Fibroblast of lung (primary cell): ENCODE measurements around the gene DLEU7. TPM values are rescaled to one million over a fixed set of nuclear protein-coding genes. Genes with fewer than 3 reads are reported as not detected.

Experiments used
- DNase-seq, 2 donors: peaks; one replicate each; pipeline versions ENCODE4 v3.0.0 to v3.0.0-alpha.2; 2010; ENCODE audit warnings: low read depth in 2 of 2
- H2AFZ ChIP-seq: 2 replicates; pipeline ENCODE4 v1.5.1; 2012; ENCODE audit warnings: low read length, control low read depth, inconsistent platforms
- H3K27ac ChIP-seq: 2 replicates; pipeline ENCODE4 v1.5.1; 2011; ENCODE audit warnings: low read length, control low read depth; ENCODE audit not compliant: insufficient read depth
- H3K27me3 ChIP-seq: 2 replicates; pipeline ENCODE4 v1.5.1; 2011; ENCODE audit warnings: mild to moderate bottlenecking, low read length; ENCODE audit not compliant: control insufficient read depth, insufficient read depth
- H3K36me3 ChIP-seq: 2 replicates; pipeline ENCODE4 v1.5.1; 2011; ENCODE audit warnings: low read length; ENCODE audit not compliant: control insufficient read depth, insufficient read depth
- H3K4me1 ChIP-seq: 2 replicates; pipeline ENCODE4 v1.5.1; 2011; ENCODE audit warnings: low read length; ENCODE audit not compliant: control insufficient read depth, insufficient read depth; ENCODE audit errors: extremely low read depth
- H3K4me2 ChIP-seq: 2 replicates; pipeline ENCODE4 v1.5.1; 2011; ENCODE audit warnings: low read length, control low read depth; ENCODE audit not compliant: insufficient read depth; ENCODE audit errors: extremely low read depth
- H3K4me3 ChIP-seq, 4 experiments: fragments of 200-600 bp in 1 of 4; sonication (generic) in 1 of 4; replicated peaks in 1 of 4; 2 replicates each; pipeline ENCODE4 v1.5.1; 2011 to 2016; ENCODE audit warnings: low read length in 4 of 4, low read depth in 3 of 4, mild to moderate bottlenecking in 3 of 4, control low read depth in 2 of 4, inconsistent platforms in 1 of 4, mixed read lengths in 1 of 4; ENCODE audit not compliant: insufficient read depth in 1 of 4; ENCODE audit errors: control extremely low read depth in 1 of 4
- H3K79me2 ChIP-seq: 2 replicates; pipeline ENCODE4 v1.5.1; 2012; ENCODE audit warnings: mild to moderate bottlenecking, low read length, inconsistent platforms; ENCODE audit not compliant: control insufficient read depth, insufficient read depth
- H3K9ac ChIP-seq: 2 replicates; pipeline ENCODE4 v1.5.1; 2011; ENCODE audit warnings: mild to moderate bottlenecking, low read length, control low read depth; ENCODE audit not compliant: insufficient read depth
- H3K9me3 ChIP-seq: 2 replicates; pipeline ENCODE4 v1.5.1; 2012; ENCODE audit warnings: low read depth, low read length; ENCODE audit not compliant: control insufficient read depth, insufficient read depth
- H4K20me1 ChIP-seq: 2 replicates; pipeline ENCODE4 v1.5.1; 2011; ENCODE audit warnings: low read length; ENCODE audit not compliant: control insufficient read depth, insufficient read depth; ENCODE audit errors: extremely low read depth
- CTCF ChIP-seq, 2 donors: IDR thresholded peaks in 1 of 2; conservative IDR thresholded peaks in 1 of 2; 1 replicate in 1 of 2; 2 replicates in 1 of 2; pipeline ENCODE4 v1.5.1; 2011 to 2012; ENCODE audit warnings: low read length in 2 of 2, control low read depth in 1 of 2, inconsistent platforms in 1 of 2, low read depth in 1 of 2, mild to moderate bottlenecking in 1 of 2
- EZH2 ChIP-seq: IDR thresholded peaks from 2 replicates; pipeline ENCODE4 v1.5.1; 2012; ENCODE audit warnings: low read length, control low read depth, mild to moderate bottlenecking; ENCODE audit errors: missing control alignments
- polyA plus RNA-seq, 2 donors: library from polyadenylated mRNA; depleted of rRNA in 1 of 2; stranded (reverse) in 1 of 2; unstranded in 1 of 2; fragments of >200 nt; gene quantifications; 2 replicates each; pipeline ENCODE4 v1.2.1, GENCODE V29; 2011 to 2012; ENCODE audit warnings: missing spikeins in 1 of 2
- total RNA-seq: library from RNA; depleted of rRNA; stranded (reverse); fragments of >200 nt; gene quantifications from 2 replicates; pipeline ENCODE4 v1.2.1, GENCODE V29; 2014

DLEU7 gene
- total and polyA plus RNA-seq, 2 donors (not counting 1 experiment from before 2014, with no cell fraction given) = not detected

- Histone ChIP-seq H3K4me2 (no peak overlapping the region), H3K27ac (no peak overlapping the region), H3K4me3 (no peak overlapping the region), H2AFZ (no peak overlapping the region), H3K27me3 (peaks cover 2% of the 10 kb centered on the region), H4K20me1 (no peaks in the 10 kb centered on the region), H3K79me2 (no peaks in the 10 kb centered on the region), H3K9me3 (no peaks in the 10 kb centered on the region), H3K4me1 (no peaks in the 10 kb centered on the region), H3K9ac (no peak overlapping the region), H3K36me3 (no peaks in the 10 kb centered on the region)
- TF ChIP-seq EZH2 (no peak), CTCF (conservative IDR thresholded peaks at IDR 0.05 in 1 of 2, IDR thresholded peaks at IDR 0.05 in 1 of 2; ENCODE audit: low read depth in 1 of 2, low read length in 2 of 2) (no peak)
- DNase-seq = peak in 1 of 2 donors; percentile 83
Observed at GRCh38 chr13:50798923-50799322, 44.6 kb downstream of the DLEU7 start.

- no peak for TF ChIP-seq EZH2
- no peak for TF ChIP-seq CTCF (conservative IDR thresholded peaks at IDR 0.05 in 1 of 2, IDR thresholded peaks at IDR 0.05 in 1 of 2; ENCODE audit: low read depth in 1 of 2, low read length in 2 of 2)
- H2AFZ ChIP-seq = no peak overlapping the region
- no peaks in the 10 kb centered on the region for H3K79me2 ChIP-seq
- H3K36me3 ChIP-seq = no peaks in the 10 kb centered on the region
- H3K9me3 ChIP-seq = no peaks in the 10 kb centered on the region
- no peaks in the 10 kb centered on the region for H4K20me1 ChIP-seq
- H3K27me3 ChIP-seq = peaks cover 2% of the 10 kb centered on the region
- H3K4me3 ChIP-seq = no peak overlapping the region
- no peak overlapping the region for H3K27ac ChIP-seq
- no peak overlapping the region for H3K4me2 ChIP-seq
- DNase-seq = no peak
- H3K9ac ChIP-seq = no peak overlapping the region
- H3K4me1 ChIP-seq = no peaks in the 10 kb centered on the region
Observed at GRCh38 chr13:50797091-50797490, 46.4 kb downstream of the DLEU7 start.

GRCh38 chr13:50796463-50796862 is 47.0 kb downstream of the DLEU7 start:
- no peaks in the 10 kb centered on the region for H4K20me1 ChIP-seq
- DNase-seq = no peak
- peaks cover 2% of the 10 kb centered on the region for H3K27me3 ChIP-seq
- no peaks in the 10 kb centered on the region for H3K9me3 ChIP-seq
- TF ChIP-seq EZH2 = no peak
- no peak for TF ChIP-seq CTCF (conservative IDR thresholded peaks at IDR 0.05 in 1 of 2, IDR thresholded peaks at IDR 0.05 in 1 of 2; ENCODE audit: low read depth in 1 of 2, low read length in 2 of 2)
- H3K9ac ChIP-seq = no peak overlapping the region
- no peak overlapping the region for H3K27ac ChIP-seq
- no peaks in the 10 kb centered on the region for H3K79me2 ChIP-seq
- no peaks in the 10 kb centered on the region for H3K36me3 ChIP-seq
- no peak overlapping the region for H3K4me3 ChIP-seq
- no peak overlapping the region for H2AFZ ChIP-seq
- no peaks in the 10 kb centered on the region for H3K4me1 ChIP-seq
- no peak overlapping the region for H3K4me2 ChIP-seq
